CD4-positive, alpha-beta T cell treated with Interleukin-4 for 4 hours (primary cell): ENCODE measurements around the gene PTCD1.
"Not testable (repeated sequence)": the region's sequence is repeated elsewhere in the genome, so short reads cannot be mapped to it uniquely, and the experiment has no call there.

Experiments
- DNase-seq: peaks from one replicate; pipeline ENCODE4 v3.0.0-alpha.2; 2020

Gene PTCD1

DNA sequence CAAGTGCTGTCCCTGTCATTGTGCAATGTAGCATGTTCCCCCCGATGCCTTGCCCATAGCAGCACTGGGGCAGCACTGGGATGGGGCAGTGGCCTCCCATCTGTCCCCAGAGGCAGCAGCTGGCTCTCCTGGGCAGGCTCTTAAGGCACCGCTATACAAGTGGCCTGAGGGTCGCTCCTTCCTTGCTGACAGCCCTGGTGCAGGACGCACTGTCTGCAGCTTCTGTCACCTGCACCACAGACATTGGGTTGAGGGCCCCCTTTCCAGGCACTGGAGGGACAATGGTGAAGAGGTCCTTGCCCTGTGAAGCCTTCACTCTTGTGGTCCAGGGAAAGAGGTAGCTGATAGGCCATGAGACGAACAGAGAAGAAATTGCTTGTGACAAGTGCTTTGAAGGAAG is 10.7 kb upstream of the PTCD1 start:
- DNase-seq, result no peak

DNA sequence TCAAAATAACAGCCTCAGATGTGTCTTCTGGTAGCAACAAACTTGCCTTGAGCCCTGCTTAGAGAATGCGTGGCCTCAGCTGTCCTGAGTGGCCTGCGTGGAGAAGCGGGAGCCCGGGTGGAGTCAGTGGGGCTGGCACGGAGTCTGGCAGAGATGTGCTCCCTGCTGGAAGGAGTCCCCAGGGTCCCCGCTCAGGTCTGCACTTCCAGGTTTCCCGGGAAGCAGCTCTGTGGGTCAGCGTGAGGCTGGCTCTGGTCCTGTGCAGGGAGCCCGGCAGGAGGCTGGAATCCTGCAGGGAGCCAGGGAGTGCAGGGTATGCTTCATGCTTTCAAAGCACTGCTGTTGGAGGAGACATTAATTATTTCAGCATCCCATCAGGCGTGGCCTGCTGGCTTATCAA is 10.3 kb upstream of the PTCD1 start:
- no peak for DNase-seq

DNA sequence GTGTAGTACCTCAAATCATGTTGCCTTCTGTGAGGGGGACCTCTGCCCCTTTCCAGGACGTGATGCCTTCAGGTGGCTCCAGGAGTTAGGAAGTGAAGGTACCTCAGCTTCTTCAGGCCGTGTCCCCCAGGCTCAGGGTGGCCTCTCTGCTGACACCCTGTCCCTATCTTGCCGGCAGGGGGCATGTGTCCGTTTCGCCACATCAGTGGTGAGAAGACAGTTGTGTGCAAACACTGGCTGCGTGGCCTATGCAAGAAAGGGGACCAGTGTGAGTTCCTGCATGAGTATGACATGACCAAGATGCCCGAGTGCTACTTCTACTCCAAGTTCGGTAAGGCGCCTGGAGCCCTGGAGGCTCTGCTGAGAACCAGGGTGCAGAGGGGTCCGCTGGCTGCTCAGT is 9.3 kb upstream of the PTCD1 start:
- no peak for DNase-seq

DNA sequence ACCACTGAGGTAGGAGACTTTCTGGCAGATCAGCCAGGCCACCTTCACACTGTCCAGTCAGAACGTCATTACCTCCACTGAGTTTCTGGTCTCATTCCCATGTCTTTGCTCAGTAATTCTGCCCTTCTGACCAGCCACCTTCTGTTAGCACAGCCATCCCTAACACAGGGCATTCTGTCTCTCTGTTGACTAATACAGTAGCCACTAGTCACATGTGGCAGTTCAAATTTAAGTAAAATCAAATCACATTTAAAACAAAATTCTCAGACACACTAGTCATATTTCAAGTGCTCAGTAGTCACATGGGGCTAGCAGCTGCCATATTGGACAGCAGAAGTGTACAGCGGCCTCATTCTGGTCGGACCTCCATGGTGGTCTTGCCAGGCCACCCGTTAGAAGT is 7.5 kb upstream of the PTCD1 start:
- DNase-seq, result no peak

DNA sequence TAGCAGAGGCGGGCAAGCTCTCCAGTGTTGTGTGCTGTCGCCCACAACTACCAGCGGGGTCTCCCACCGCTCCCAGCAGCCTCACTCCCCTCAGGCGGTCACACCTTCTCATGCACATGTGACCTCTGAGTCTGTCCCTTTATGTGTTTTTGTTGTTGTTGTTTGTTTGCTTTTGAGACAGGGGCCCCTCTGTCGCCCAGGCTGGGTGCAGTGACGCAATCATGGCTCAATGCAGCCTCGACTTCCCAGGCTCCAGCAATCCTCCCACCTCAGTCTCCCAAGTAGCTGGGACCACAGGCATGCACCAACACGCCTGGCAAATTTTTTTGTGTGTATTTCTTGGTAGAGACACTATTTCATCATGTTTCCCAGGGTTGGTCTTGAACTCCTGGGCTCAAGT is 1.6 kb upstream of the PTCD1 start:
- DNase-seq, result no peak

DNA sequence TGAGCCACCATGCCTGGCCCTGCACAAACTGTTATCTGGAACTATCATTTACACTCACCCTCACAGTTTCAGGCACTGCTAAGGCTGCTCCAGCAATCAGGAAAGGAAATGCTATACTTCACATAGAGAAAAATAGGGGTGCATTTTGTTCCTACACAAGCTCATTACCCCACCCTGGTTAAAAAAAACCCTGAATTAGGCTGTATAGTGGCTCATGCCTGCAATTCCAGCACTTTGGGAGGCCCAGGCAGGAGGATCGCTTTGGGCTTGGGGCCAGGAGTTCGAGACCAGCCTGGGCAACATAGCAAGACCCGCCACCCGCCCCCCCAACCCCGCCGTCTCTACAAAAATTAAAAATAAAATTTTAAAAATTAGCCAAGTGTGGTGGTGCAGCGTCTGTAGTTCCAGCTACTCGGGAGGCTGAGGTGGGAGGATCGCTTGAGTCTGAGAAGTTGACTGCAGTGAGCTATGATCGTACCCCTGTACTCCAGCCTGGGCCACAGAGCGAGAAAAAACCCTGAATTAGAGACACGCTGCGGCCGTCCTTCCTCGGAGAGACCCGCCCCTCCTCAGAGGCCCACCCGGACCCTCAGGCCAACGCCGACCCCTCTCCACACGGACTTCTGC is 539 bp downstream of the PTCD1 start:
- DNase-seq, result no peak

DNA sequence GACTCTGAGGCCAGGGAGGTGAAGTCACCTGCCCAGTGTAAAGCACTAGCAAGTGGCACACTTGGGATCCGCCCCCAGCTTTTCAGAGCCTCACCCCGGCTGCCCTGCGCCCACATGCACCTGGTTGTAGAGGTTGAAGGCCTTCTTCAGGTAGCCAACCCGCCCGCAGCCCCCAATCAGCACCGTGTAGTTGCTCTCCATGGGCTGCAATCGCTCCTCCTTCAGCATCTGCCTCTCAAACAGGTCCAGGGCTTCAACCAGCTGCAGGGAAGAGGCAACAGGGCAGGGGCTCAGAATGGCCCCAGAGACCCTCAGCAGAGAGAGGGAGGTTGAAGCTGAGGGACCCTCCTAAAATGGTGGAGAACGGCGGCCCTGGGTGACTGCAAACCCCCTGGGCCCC is 5.4 kb downstream of the PTCD1 start:
- no peak for DNase-seq

DNA sequence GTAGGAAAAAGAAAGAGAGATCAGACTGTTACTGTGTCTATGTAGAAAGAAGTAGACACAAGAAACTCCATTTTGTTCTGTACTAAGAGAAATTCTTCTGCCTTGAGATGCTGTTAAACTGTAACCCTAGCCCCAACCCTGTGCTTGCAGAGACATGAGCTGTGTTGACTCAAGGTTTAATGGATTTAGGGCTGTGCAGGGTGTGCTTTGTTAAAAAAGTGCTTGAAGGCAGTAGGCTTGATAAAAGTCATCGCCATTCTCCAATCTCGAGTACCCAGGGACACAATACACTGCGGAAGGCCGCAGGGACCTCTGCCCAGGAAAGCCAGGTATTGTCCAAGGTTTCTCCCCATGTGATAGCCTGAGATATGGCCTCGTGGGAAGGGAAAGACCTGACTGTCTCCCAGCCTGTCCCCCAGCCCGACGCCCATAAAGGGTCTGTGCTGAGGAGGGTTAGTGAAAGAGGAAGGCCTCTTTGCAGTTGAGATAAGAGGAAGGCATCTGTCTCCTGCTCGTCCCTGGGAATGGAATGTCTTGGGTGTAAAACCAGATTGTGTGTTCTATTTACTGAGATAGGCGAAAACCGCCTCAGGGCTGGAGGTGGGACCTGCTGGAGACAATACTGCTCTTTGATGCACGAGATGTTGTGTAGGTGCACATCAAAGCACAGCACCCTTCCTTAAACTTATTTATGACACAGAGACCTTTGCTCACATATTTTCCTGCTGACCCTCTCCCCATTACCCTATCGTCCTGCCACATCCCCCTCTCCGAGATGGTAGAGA is 6.7 kb downstream of the PTCD1 start:
- not testable (repeated sequence) for DNase-seq

DNA sequence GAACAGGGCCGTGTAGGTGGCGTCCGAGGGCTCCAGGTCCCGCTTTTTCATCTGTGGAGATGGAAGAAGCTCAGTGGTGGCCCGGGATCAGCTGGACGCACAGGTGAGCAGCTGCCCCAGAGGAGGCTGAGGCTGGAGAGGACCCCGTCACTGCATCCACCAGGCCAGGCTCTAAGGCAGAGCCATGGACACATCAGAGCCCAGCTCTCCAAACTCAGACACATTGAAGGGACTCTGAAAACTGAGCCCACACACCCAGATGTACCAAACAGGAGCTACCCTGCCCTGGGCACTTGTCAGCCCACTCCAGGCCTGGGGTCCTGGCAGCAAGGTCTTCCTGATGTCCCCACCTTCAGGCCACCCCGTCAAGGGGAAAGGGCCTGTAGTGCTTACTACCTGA is 8.8 kb downstream of the PTCD1 start:
- no peak for DNase-seq

DNA sequence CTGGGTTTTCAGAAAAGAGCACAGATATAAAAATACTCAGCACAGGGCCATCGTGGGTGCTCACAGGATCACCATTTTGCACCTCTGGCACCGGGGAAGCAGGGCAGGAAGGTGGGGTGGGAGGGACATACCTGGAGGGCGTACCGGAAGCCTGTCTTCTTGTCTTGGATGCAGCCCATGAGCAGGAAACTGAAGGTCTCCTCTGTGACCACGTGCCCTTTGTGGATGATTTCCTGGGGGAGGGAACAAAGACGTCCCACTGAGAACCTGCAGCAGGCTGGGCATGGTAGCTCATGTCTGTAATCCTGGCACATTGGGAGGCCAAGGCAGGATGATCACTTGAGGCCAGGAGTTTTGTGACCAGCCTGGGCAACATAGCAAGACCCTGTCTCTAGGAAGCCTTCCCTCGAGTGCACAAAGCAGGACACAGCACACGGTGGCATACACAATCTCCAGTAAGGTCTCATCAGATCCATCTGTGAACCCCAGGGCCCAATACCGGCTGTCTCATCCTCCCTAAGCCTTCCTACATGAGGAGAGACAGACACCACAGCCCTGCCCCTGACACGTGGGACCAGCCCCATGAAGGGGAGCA is 9.5 kb downstream of the PTCD1 start:
- DNase-seq, result no peak

DNA sequence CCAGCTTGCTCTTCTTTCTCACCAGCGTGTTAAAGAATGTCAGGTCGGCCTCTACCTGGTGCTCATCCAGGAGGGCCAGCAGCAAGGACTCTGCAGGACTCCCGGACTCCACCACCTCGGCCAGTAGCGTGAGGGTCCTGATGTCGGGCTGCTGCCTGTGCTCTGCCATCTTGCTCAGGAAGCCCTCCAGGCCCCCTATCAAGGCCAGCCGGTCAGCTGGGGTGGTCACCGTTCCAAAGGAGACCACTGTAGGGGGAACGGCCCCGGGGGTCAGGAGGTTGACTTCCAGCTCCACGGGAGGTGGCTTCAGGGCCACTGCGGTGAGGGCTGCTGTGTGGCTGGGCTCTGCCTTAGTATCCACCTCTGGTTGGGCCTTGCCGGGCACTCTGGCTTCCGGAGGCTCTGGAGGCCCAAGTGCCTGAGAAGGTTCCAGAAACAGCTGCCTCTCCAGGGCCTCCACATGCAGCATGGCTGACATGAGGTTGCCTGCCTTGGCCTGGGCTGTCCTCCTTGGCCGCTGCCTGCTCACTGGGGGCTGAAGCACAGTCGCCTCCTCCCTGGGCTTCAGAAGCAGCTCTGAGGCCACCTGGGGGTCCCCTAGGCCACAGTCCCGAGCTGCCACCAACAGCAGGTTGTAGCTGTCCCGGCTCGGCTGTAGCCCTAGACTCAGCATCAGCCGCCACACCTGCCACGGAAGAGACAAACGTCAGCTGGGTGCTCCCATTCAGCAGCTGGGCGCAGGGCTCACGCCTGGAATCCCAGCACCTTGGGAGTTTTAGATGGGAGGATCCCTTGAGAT is 13.5 kb downstream of the PTCD1 start:
- no peak for DNase-seq

DNA sequence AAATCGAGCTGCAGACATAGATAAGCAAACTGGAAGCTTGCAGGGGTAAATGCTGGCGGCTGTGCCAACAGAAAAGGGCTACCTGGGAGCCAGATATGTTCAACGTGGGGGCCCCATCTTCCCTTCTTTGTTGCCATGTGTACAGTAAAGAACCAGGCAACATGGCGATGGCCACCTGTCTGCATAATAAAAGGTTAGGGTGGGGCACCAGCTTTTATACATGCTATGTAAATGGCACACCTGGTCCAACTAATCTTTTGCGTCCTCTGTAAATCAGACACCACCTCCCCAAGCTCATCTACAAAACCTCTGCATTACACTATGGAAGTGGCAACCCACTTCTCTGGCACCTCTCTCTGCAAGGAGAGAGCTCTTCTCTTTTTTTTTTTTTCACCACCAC is 16.0 kb downstream of the PTCD1 start:
- no peak for DNase-seq

DNA sequence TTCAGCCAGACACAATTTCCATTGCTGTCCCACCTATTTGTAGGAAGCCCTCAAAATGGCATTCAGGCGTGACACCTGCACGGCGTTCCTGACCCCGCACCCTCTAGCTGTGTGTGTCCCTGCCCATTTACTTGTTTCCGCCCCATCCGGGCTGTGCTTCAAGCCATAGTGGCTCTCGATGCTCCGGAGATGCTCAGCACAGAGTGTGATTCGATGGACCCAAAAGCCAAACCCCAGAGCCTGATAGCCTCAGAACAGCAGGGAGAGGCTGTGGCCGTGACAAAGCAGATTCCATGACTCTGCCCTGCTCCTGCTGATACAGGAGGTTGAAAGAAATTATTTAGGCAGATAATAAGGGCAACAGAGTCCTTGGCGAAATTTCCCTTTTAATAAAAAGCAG is 16.4 kb downstream of the PTCD1 start:
- no peak for DNase-seq

DNA sequence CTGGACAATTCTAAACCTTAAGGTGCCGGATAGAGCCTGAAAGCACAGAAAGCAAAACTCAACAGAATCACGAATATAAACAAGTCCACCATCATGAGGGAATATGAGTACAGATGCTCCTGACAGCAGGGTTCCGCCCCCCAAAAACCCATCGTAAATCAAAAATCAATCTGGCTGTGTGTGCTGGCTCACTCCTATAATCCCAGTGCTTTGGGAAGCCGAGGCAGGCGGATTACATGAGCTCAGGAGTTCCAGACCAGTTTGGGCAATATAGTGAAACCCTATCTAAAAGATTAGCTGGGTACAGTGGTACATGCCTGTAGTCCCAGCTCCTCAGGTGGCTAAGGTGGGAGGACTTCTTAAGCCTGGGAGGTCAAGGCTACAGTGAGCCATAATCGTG is 17.6 kb downstream of the PTCD1 start:
- no peak for DNase-seq

DNA sequence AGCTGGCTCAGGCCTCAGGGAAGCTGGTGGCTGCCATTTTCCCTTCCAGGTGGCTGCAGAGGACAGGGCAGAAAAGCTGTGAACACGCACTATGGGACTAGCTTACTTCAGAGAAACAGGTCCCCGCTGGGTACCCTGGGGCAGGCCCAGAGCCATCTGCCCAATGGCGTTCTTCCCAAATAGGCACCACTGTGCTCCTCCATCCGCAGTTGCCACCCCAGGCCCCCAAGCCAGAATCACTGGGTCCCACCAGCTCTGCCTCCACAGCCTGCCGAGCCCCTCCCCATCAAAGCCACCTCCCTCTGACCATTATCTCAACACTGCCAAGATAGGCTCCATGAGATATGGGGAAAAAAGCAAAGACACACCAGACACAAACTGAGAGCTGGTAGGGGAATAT is 18.4 kb downstream of the PTCD1 start:
- no peak for DNase-seq

DNA sequence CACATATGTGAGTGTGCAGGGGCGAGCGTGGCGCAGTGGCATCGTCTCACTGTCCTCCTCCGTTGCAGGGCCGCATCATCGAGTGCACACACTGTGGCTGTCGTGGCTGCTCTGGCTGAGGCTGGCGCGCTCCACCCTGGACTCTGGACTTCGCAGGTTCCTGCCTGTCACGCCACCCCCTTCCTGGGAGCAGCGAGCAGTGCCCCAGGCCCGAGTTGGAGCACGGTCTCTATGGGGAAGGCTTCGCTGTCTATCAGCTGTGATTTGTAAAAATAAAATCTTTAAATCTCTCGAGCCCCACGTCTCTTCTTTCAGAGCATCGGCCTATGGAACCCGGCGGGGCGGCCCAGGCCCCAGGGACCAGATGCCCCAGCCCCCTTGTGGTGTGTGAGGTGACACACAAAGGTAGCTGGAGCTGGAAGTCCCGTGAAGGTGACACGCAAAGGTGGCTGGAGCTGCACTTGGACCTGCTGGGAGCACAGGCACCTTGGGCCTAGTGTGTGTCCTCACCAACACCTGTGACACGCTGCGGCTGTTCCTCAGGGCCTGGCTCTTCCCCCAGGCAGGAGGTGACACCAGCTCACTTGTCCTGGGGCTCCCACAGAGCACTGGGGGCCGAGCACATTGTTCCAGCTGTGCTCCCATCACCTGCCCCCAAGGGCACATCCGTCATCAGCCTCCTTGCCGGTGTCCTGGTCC is 19.1 kb downstream of the PTCD1 start:
- no peak for DNase-seq

DNA sequence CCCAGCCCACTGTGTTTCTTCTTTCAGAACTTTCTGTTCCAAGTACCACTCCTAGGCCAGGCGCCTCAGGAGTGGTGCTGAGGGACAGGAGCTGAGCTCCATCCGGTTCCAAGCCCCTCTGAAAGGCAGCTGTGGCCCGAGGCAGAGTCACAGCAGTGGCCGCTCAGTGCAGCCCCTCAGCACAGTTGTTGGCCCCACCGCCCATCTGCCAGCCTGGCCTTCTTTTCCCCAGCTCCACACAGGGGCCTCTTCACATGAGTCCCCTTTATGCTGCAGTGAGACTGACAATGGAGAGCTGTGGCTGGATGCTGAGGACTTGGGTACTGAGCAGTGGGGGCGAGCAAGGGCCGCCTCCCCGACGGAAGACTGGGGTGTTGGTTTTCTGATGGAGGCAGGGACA is 20.3 kb downstream of the PTCD1 start:
- DNase-seq, result no peak

DNA sequence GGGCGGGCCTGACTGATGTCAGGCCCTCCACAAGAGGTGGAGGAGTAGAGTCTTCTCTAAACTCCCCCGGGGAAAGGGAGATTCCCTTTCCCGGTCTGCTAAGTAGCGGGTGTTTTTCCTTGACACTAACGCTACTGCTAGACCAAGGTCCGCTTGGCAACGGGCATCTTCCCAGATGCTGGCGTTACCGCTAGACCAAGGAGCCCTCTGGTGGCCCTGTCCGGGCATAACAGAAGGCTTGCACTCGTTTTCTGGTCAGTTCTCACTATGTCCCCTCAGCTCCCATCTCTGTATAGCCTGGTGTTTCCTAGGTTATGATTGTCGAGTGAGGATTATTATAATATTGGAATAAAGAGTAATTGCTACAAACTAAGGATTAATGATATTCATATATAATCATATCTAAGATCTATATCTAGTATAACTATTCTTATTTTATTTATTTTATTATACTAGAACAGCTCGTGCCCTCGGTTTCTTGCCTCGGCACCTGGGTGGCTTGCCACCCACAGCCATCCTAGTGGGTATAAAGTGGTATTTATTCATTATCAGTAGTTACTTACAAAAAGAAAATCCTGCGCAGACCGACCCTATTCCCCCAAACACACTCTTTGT is 23.0 kb downstream of the PTCD1 start:
- not testable (repeated sequence) for DNase-seq

DNA sequence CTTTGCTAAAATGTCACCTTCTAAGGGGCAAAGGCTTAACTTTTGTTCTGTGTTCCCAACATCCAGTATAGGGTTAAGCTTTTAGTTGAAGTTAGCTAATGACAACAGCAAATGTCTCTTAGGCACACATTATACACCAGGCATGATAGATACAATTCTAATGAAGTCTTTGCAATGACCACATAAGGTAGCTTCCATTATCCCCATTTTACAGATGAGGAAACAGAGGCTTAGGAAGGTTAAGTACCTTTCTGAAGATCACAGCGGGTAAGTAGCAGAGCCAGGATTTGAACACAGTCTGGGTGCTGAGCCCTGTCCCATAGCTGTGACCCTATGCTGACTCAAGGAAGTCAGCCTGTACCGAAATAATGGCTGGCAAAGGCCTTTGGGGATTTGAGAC is 28.0 kb downstream of the PTCD1 start:
- no peak for DNase-seq

DNA sequence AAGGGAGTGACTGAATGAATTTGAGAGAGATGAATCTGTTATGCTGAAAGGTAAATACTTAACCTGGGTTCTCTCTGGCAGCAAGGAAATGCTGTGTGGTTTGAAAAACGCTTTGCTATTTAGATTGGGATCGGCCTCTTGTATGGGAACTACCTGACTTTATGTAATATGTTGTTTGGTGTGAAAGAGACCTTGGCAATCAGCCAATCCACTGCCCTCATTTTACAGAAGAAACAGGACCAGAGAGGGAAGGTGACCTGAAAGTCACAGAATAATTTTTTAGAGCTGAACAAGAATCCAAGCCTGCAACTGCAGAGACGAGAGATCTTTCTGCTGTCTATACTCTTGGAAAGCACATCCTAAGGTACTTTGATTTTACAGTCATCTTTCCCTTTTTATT is 28.8 kb downstream of the PTCD1 start:
- no peak for DNase-seq

DNA sequence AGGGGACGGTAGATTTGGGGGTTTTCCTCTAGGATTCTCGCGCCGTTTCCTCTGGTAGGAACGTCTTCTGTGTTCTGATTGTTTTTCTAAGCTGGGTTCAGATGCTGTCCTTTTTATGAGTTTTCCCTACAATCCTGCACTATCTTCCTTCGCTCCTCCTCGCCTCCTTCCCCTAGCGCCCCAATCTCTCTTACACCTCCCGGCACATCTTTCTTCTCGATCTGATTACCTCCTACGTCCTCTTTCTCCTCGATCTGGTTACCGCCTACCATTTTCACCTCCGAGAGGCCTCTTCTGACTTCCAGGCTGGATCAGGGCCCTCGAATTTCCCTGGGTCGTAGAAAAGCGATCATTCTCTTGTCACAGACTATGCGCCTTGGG is 29.4 kb downstream of the PTCD1 start:
- DNase-seq, result no peak

DNA sequence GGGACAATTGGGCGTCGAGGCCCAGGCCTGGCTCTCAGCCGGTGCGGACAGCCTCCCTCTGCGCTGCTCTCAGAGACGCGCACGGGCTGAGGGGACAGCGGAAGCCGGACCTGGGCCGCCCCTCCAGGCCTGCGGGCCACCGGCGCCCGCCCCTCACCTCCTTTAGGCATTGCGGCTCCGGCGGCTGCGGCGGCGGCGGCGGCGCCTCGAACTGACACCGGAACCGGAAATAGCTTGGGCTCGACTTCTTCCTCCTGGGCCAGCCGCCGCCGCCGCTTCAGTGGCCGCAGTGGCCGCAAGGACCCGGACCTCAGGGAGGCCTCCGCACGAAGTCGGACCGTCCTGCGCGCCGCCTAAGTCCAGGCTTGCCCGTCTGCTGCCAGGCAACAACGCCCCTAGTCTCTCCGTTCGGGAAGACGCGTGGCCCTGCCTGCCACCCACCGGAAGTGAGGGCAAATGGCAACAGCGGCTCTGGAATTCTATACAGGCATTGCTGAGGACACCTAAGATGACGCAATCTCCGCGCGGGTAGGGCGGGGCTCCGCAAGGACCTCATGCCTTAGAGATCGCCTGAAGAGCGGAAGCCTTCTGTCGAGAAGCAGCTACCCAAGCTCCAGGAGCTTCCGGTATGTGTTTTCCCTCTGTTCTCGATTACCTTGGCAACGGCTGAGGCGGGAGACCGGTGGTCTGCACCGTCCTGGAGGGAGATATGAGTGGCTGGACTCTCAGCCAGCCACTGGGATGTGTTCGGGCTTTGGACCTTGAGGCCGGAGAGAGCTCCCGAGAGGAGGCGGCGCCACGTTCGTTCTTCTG is 30.0 kb downstream of the PTCD1 start, which contains the start of the genes BUD31 and PDAP1:
TSS of gene BUD31 (plus strand) at position 591 of the 813 bp plus-strand sequence. CDS start 2,124 bp downstream, outside the sequence.
TSS of gene PDAP1 (minus strand) at position 219 of the 813 bp plus-strand sequence. CDS start at position 170, 49 bp downstream.
- peak; percentile 97 for DNase-seq
